Occipital lobe (tissue), 2 donors: ENCODE results near the gene ATG7. TPM values are rescaled to one million over a fixed set of nuclear protein-coding genes. Genes with fewer than 3 reads are reported as not detected.

Experiments
- DNase-seq: peaks from one replicate; lab custom pipeline; 2025; lab: John Stamatoyannopoulos, UW
- total RNA-seq: library from RNA; depleted of rRNA; stranded (reverse); fragments of >200 nt; gene quantifications from one replicate; pipeline ENCODE4 v1.2.3, GENCODE V29; 2014

Gene ATG7
- total RNA-seq, 1 donor from 2014 or later, result 22.6 TPM

- DNase-seq, result no peak
These were observed 280.4 kb downstream of the ATG7 start for GRCh38 chr3:11552289-11553264.

- no peak for DNase-seq
These were observed 281.4 kb downstream of the ATG7 start for GRCh38 chr3:11553436-11554235.

DNA sequence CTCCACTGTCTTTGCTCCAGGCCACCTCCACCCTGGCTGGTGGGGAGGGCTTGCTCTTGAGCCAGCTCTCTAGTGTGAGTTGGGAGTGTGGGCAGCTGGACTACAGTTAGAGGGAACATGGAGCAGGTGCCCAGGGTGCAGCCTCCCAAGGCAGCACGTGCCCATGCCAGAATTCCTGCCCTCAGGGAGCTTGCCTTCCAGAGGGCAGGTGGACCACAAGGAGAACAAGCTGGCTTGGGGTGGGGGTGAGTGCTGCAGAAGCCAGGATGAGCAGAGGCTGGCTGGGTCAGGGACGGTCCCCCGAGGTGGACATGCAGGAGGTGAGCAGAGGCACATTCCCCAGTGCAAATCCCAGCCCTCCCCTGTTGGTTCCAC, 282.0 kb downstream of the ATG7 start:
- no peak for DNase-seq

DNA sequence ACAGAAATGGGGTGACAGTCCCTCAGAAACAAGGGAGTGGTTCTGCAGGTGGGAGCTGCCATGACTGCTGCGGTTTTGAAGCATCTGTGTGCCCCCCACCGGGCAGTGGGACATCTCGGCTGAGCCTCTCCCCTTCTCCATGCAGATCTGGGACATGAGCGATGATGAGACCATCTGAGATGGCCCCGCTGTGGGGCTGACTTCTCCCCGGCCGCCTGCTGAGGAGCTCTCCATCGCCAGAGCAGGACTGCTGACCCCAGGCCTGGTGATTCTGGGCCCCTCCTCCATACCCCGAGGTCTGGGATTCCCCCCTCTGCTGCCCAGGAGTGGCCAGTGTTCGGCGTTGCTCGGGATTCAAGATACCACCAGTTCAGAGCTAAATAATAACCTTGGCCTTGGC, 282.5 kb downstream of the ATG7 start:
- DNase-seq, result no peak

DNA sequence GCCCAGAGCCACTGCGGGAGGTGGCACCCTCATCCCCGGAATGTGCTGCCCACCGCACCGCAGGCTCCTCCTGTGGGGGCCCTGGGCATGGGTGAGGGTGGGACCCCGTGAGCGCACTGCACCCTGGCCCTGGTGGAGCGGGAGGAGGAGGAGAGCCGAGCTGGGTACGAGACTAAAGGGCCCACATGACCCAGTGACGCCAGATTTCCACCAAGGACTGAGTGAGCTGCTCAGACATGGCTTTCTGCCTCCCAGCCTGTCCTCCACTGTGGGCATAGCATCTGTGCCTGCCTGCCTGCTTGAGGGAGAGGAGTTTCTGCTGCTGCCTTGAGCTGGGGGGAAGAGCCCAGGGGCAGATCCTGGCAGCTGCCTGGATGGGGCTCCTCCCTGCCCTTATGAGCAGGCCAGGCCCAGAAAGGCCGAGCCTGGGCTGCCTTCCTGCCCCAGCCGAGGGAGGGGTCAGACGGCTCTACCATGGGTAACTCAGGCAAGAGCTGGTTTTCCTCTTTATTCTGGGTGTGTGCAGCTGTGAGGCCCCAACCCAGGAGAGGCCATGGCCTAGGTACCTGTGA, 283.1 kb downstream of the ATG7 start:
- DNase-seq, result no peak

DNA sequence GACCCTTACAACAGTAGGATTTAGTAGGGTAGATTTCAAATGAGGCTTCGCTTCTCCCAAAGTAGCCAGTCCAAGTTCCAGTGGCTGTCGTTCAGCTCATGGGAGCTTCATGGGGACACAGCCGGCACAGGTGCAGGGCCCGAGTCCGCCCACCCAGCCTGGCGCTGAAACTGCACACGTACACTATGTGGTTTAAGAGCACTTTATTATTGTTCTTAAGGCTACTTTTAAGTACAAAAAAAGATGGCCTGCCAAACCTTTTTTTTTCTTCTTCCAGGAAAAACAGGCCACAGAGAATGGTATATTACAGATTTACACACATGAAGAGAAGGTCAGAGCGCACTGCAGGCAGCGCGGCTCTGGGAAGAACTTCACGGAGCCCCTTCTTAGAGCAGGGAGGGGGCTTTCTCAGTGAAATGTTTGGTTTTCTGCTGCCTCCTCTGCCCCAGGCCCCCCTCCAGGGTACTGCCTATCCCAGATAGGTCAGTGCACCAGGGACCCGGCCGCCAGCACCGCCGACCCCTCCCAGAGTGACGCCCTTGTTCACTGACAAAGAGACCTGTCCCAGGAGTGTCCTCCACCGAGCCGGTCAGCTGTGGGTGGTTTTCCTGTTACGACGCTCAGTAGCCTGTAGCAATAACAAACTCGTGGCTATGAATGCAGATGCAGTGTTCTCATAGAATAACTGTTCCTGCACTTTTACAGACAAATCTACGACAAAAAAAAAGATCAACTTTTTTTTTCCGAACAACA, 283.9 kb downstream of the ATG7 start:
- DNase-seq, result no peak

DNA sequence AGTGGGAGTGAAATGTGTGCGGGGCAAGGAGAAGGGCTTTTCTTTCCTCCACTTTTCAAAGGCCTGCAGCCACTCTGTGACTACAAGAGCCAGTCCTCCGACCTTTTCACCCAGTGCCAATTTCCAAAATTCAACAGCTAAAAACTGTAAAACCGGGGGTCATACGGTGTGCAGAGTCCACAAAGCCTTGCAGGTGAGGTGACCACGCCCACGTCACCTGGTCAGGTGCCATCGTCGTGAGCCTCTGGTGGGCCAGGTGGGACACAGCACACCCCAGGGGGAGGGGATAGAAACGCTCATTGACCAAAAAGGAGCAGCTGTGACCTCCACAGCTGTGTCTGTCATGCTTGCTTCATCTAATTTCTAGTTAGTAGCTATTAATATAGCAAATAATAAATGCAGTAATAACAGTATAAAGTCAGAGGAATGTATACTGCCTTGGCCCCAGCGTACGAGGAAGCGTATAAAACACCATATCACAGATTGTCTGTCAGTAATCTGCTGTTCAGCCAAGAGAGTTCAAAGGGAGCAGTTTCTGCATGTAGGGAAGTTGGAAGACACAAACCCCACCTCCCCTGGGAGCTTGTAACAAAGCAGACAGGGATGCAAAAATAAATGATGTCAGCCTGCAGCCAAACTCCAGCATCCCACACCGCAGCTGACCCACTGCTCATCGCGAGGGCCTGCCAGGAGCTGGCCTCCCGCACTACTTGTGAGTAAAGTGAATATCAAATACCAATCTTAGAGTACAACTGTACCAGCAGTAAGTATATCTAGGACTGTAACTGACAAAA, 284.9 kb downstream of the ATG7 start:
- no peak for DNase-seq

DNA sequence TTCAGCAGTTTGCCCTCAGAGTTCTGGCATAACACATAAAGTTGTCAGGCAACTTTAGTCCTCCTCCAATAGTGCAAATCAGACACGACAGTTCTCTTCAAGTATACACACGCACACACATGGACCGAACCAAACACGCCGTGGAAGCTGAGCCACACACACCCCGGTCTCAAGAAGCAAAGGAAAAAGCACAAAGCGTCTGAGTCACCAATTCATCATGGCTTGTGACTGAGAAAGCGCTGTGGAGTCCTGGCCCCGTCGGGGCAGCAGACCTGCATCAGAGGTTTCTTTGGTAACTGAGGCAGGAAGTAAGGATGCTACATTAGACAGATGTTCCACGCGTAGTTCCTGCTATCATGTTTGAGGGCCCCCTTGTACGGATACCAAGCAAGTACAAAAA, 285.8 kb downstream of the ATG7 start:
- peak; percentile 32 for DNase-seq

GRCh38 chr3:11558411-11558903, 286.3 kb downstream of the ATG7 start:
- DNase-seq, result no peak

DNA sequence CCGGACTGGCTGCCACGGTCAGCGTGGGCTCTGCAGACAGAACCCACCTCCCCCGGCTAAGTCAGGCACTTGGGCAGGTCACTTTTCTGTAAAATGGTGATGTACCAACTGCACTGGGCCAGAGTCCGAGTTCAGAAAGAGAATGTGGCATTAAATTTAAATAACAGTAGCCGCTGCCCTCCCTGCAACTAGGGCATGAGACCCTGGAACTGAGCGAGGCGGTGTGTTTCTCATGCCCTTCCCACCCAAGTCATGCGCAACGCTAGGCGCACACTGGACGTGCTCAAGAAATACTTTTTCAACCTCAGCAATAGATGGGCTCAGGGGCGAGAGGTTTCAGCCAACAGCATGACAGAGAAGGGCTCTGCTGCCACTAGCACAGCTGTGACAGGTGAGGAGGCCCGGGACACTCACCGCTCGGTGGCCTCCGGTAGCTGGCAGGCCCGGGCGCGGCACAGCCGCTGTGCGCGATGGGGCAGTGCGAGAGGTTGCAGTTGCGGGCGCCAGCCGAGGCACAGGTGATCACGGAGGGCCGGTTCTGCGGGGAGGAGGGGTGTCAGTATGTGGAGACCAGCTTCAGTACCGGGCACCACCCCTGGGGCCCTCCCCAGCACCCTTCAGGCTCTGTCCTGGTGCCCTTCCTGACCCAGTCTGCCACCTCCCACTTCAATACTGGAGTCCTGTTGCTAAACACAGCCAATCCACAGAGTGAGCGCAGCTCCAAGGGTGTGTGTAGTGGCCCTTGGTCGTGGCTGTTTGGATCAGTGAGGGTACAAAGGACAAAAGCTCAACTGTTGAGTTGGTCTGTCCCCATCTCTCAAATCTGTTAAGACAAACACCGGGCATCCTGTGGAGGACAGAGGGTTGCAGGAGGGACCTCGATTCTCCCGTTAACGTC, 287.0 kb downstream of the ATG7 start:
- DNase-seq, result no peak

GRCh38 chr3:11559816-11560633, 287.8 kb downstream of the ATG7 start:
- no peak for DNase-seq

DNA sequence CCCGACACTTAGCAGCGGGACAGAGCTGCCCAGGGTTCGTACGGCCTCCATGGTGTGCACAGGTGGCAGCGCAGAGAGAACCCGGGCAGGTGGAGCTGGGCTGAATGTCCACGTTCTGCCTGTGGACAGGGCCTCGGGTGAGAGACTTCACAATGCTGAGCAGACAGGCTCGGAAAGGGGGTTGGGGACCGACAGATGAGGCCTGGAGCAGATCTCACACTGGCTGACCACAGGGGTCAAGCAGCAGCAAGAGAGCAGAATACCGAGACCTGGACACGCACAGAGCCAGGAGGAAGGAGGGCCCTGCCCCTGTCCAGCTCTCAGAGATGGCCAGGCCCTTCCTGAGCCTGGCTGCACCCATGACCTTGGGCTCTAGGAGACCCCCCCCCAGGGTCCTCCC, 288.5 kb downstream of the ATG7 start:
- no peak for DNase-seq

DNA sequence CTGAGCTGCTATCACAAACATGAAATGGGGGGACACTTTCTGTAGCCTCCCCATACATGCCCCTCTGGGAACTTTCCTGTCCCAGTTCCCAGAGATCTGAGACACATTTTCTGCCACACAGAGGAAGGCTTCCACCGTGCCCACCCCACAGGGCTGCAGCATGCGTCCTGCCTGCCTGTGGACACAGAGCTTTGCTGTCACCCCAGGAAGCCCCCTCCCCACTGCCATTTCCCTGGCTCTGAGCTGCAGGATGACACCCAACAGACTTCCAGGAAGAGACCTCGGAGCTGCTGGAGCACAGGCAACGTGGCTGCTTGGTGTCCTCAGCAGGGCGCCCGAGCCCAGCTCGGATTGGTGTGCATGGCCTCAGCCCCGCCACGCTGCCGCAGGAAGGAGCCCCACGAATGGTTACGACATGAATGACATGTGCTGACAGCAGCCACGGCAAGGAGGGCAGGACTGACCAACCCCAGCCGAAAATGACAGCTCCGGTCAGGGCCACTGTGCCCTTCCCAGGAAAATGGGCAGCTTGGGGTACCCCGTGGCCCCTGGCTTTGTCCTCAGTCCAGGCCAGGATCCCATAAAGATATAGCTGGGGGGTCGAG, 290.2 kb downstream of the ATG7 start:
- DNase-seq, result no peak

DNA sequence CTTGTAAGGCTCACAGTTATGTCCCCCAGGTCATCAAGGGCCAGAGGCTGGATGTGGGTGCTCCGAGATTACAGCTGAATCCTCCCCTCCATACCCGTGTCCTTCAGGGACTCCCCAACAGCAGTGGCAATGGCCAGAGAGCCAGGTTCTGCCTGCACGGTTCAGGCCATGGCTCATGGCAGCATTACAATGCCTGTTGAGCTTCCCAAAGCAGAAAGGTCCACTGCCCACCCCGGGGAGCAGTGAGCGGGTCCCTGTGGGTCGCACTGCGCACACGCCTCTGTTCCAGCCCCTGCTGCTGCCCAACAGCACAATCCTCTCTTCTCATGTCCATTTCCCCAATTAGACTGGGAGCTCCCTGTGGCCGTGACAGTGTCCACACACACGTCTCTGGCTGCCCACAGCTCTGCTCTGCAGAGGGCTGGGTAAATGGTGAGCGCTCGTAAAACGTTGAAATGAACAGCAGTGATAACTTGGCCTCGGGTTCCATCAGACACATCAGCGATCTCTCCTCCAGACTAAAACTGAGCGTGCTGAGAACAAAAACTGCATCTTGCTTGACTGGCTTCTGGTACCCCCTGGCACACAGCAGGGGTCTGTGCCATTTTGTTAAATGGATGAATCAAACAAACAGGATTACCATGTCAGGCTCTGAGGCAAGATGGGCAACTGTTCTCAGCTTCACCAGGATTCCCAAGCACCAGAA, 291.1 kb downstream of the ATG7 start:
- no peak for DNase-seq

- DNase-seq, result no peak
These were observed 291.6 kb downstream of the ATG7 start for GRCh38 chr3:11563865-11564185.

- no peak for DNase-seq
These were observed 292.4 kb downstream of the ATG7 start for GRCh38 chr3:11564577-11565001.

GRCh38 chr3:11565072-11565471, 292.9 kb downstream of the ATG7 start:
- no peak for DNase-seq

DNA sequence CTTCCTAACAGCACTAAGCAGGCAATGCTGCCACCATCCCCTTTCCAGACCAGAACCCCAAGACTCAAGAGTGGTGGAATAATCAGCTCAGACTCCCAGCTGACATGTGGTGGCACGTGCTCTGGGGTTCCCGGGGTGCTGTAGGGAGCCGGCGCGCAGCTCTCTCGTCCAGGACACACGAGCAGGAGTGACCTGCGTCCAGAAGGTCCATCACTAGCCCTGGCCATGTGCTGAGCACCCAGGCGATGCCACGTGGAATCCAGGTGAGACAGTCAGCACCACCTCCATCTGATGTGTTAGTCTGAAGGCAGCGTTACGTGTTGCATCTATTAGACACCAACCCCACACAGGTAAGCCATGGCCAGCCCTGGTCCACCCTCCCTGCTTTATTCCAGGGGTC, 293.3 kb downstream of the ATG7 start:
- no peak for DNase-seq
